SHP77 treated with DMSO at 0.1 percent for 48 hours (cell line): ENCODE data around the gene MCRIP2.

ENCODE experiments used
- DNase-seq: peaks from one replicate; lab custom pipeline; 2025; lab: John Stamatoyannopoulos, UW

MCRIP2 gene

GRCh38 chr16:648071-648780 is 6.6 kb downstream of the MCRIP2 start:
- peak; percentile 9 for DNase-seq

GRCh38 chr16:648781-649589 is 7.4 kb downstream of the MCRIP2 start, which contains the start of gene WDR90:
Gene WDR90, plus strand, starts transcription at chr16:649365. Its CDS starts 52 bp downstream, at chr16:649417.
- DNase-seq, result peak; percentile 69

DNA sequence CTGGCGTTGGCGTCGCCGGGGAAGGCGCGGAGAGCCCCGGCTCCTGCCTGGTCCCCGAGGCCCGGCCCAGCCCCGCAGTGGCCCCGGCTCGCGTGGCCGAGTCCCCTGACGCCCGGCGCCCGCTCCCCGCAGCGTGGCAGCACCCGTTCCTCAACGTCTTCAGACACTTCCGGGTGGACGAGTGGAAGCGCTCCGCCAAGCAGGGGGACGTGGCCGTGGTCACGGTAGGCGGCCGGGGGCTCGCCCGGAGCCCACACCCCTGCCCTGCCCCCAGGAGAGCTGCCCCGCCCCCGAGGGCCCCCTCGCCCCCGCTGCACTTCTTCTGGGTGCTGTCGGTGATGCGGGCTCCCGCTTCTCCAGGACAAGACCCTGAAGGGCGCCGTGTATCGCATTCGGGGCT is 8.0 kb downstream of the MCRIP2 start:
- DNase-seq, result no peak

- DNase-seq, result no peak
Measured at GRCh38 chr16:651844-652243, 10.2 kb downstream of the MCRIP2 start.

GRCh38 chr16:652454-653305 is 11.1 kb downstream of the MCRIP2 start:
- no peak for DNase-seq

- no peak for DNase-seq
Measured at GRCh38 chr16:654034-654433, 12.4 kb downstream of the MCRIP2 start.

DNA sequence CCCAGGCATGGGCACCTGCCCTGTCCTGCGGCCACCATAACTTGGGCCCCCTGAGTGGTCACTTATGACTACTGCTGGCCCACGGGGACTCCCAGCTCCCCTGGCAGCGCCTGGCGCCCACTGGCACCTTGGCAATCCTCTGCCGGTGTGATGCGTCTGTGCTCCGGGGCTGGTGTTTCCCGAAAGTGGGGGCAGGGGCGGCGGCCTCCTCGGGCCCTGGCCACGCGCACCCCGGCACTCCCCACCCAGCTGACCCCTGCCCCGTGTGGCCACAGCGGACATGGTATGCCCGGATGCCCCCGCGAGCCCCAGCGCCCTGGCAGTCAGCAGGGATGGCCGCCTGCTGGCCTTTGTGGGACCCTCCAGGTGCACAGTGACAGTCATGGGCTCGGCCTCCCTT is 15.9 kb downstream of the MCRIP2 start:
- no peak for DNase-seq

GRCh38 chr16:658679-659571 is 17.3 kb downstream of the MCRIP2 start:
- no peak for DNase-seq

DNA sequence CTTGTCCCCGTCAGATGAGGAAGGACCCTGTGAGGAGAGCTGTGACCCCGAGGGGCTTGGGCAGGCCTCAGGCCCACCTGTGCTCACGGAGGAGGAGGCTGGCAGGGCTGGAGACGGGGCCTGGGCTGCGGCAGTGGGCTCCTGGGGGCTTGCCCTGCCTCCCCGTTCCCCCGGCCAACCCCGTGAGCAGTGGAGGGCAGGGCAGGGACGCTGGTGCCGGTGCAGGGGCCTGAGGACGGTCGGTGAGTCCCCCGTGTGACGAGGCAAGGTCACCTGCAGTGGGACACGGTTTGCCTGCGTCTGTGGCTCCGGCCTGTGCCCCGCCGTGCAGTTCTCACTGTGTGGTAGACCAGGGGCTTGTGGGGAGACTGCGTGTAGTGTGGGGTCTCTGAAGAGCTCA is 18.0 kb downstream of the MCRIP2 start:
- DNase-seq, result no peak

- no peak for DNase-seq
Measured at GRCh38 chr16:660132-660458, 18.5 kb downstream of the MCRIP2 start.

DNA sequence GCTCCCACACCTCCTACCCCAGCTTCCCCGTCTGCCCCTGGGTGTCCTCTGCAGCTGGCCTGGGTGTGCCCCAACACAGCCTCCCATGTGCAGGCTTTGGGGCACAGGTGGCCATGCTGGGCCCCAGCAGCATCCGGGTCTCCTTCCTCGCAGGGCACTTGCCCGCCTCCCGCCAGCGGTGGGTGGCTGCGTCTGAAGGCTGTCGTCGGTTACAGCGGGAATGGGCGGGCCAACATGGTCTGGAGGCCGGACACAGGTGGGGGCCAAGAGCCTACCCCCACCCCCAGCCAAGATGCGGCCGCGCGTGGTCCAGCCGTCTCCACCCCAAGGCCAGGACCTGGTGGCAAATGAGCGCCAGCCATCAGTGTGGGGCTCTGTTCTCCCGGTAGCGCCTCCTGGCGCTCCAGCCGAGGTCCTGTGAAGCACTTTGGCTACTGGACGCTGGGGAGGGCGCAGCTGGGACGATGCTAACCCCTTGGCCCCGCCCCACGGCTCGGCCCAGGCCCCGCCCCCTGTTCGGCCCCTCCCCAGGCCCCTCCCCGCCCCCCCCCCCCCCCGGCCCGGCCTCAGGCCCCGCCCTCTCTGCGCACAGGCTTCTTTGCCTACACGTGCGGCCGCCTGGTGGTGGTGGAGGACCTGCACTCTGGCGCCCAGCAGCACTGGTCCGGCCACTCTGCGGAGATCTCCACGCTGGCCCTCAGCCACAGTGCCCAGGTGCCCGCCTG is 19.0 kb downstream of the MCRIP2 start:
- DNase-seq, result peak; percentile 56

- no peak for DNase-seq
Measured at GRCh38 chr16:661184-661821, 19.7 kb downstream of the MCRIP2 start.

GRCh38 chr16:662095-662494 is 20.5 kb downstream of the MCRIP2 start:
- DNase-seq, result no peak

DNA sequence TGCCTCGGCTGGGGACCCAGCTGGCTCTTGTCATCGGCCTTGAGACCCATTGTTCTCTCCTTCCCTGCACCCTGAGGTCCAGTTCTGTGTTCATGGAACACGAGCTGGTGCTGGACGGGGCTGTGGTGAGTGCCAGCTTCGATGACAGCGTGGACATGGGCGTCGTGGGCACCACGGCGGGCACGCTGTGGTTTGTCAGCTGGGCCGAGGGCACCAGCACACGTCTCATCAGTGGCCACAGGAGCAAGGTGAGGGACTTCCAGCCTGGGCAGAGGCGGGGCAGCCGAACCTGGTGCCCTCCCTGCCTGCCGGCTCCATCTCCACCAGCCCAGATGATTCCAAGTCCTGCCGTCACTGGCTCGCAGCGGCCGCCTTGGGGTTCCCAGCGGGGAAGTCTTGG is 21.0 kb downstream of the MCRIP2 start:
- no peak for DNase-seq

GRCh38 chr16:666572-666971 is 24.9 kb downstream of the MCRIP2 start:
- DNase-seq, result no peak

- DNase-seq, result no peak
Measured at GRCh38 chr16:667113-667779, 25.6 kb downstream of the MCRIP2 start.

- DNase-seq, result peak; percentile 54
Measured at GRCh38 chr16:667780-668518, 26.3 kb downstream of the MCRIP2 start, which contains the start of gene RHOT2. Gene RHOT2, plus strand, starts transcription at chr16:668132. Its CDS starts 68 bp downstream, at chr16:668200.

DNA sequence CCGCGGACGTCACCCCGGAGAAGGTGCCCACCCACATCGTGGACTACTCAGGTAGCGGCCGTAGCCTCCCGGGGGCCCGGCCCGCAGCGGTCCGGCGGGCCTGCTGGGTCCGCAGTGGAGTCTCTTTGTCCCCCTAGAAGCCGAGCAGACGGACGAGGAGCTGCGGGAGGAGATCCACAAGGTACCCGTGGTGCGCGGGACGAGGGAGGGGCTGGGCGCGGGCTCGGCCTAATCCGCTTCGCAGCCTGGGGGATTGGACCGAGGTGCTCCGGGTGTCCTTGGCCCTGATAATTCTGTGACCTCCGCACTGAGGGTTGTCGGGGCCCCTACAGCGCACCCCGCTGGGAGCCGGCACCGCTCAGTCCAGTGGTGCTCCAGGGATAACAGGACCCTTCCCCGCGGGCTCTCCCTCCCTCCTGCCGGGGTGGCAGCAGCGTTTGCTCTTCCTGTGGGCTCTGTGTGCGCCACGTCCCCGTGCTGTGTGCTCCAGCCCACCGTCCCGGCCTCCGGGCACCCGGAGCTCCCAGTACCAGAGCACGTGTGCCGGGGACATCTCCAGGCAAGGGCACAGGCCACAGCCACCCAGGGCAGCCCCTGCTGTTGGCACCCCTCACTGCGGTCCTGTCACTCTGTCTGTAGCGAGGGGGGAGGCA is 27.0 kb downstream of the MCRIP2 start:
- no peak for DNase-seq
